ENCODE data around the gene ZNF692.
A peak's percentile ranks its signal among the peaks of the same experiment; 100 is the strongest.
"Not testable (repeated sequence)": the region's sequence is repeated elsewhere in the genome, so short reads cannot be mapped to it uniquely, and the experiment has no call there.

ZNF692 gene

DNA sequence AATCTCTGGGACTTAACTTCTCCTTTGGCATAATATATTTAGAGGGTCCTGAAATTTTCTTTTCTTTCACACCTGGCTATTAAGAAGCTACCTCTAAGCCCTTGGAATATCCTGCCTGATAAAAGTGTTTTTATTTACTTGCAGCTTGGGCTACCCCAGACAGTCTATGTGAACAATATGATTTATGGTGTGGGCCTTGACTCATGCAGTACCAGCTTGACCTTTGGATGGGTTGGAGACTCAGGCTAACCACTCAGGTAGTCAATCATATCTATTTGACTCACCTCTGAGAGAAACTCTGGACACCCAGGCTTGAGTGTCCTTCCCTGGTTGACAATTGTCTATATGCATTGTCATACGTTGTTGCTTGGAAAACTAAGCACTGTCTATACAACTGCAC lies 33.7 kb upstream of the ZNF692 start:
- H3K9ac ChIP-seq (ENCODE audit: low read length) = no peak overlapping the region
- H3K4me3 ChIP-seq (ENCODE audit: low read depth, low read length) = no peak overlapping the region
- no peaks in the 10 kb centered on the region for H3K27me3 ChIP-seq (ENCODE audit: control insufficient read depth, insufficient read depth, low read length)
- H3K36me3 ChIP-seq (ENCODE audit: control insufficient read depth, insufficient read depth, low read length) = no peaks in the 10 kb centered on the region
- H3K27ac ChIP-seq (ENCODE audit: low read depth, low read length) = no peak overlapping the region
- H3K9me3 ChIP-seq (ENCODE audit: control insufficient read depth, insufficient read depth, low read depth, low read length) = no peaks in the 10 kb centered on the region
- peaks cover 8% of the 10 kb centered on the region for H3K4me1 ChIP-seq (ENCODE audit: control insufficient read depth, insufficient read depth, low read length)

DNA sequence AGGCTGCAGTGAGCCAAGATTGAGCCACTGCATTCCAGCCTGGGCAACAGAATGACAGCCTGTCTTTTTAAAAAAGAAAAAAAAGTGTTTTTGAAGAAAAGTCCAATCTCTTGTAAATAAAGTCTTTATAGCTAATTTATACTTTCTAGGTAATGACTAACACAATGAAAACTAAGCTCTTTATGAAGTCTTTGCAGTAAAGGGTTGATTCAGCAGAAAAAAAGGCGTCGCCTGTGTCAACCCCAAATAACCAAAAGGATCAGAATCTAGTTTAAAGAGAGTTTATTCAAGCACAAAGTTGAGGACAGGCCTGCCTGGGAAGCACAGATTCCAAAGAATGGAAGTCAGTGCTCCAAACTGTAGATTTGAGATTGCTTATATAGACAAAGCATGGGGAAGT lies 32.9 kb upstream of the ZNF692 start:
- H3K4me3 ChIP-seq (ENCODE audit: low read depth, low read length) = no peak overlapping the region
- H3K9ac ChIP-seq (ENCODE audit: low read length) = no peak overlapping the region
- H3K4me1 ChIP-seq (ENCODE audit: control insufficient read depth, insufficient read depth, low read length) = peaks cover 4% of the 10 kb centered on the region
- H3K36me3 ChIP-seq (ENCODE audit: control insufficient read depth, insufficient read depth, low read length) = no peaks in the 10 kb centered on the region
- no peaks in the 10 kb centered on the region for H3K9me3 ChIP-seq (ENCODE audit: control insufficient read depth, insufficient read depth, low read depth, low read length)
- no peak overlapping the region for H3K27ac ChIP-seq (ENCODE audit: low read depth, low read length)
- H3K27me3 ChIP-seq (ENCODE audit: control insufficient read depth, insufficient read depth, low read length) = no peaks in the 10 kb centered on the region

DNA sequence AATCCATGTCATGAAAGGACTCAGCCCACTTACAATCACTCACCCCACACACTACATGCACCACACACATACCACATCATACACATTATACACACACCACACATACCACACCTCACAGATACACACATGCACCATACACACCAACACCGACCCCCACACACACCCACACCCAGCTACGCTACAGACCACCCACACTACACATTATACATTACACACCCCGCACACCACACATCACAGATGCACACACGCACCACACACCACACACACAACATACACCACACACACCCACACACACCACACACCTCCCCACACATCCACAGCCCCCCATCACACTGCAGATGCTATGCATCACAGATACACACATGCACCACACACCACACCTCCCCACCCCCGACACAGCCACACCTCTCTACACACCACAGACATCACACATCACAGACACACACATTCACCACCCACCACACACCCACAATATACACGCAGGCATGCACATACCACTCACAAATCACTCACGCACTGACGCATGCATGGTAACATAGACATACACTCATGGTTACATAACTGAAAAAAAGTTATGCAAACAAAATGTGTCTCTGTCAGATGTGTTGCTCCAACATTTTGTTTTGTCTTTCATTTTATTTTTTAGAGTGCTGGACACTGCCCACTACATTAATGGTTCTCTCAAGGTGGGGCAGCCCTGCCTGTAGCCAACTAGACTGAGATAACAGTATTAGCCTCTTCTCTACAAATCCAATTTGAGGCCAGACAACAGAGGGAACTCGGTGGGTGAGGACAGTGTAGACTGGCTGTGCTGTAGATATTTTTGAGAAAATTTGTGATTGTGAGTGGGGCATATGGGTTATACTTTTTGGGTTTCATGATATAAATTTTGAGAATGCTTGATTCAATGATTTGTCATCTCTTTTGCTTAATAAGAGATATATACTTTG lies 31.9 kb upstream of the ZNF692 start:
- Histone ChIP-seq H3K27me3 (ENCODE audit: control insufficient read depth, insufficient read depth, low read length) (no peaks in the 10 kb centered on the region), H3K9me3 (ENCODE audit: control insufficient read depth, insufficient read depth, low read depth, low read length) (no peaks in the 10 kb centered on the region), H3K27ac (ENCODE audit: low read depth, low read length) (no peak overlapping the region), H3K36me3 (ENCODE audit: control insufficient read depth, insufficient read depth, low read length) (no peaks in the 10 kb centered on the region), H3K4me3 (ENCODE audit: low read depth, low read length) (no peak overlapping the region), H3K4me1 (ENCODE audit: control insufficient read depth, insufficient read depth, low read length) (peaks cover 12% of the 10 kb centered on the region), H3K9ac (ENCODE audit: low read length) (no peak overlapping the region)

DNA sequence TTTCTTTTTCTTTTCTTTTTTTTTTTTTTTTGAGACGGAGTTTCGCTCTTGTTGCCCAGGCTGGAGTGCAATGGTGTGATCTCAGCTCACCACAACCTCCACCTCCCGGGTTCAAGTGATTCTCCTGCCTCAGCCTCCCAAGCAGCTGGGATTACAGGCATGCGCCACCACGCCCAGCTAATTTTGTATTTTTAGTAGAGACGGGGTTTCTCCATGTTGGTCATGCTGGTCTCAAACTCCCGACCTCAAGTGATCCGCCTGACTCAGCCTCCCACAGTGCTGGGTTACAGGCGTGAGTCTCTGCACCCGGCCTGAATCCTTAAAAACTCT lies 31.0 kb upstream of the ZNF692 start:
- H3K27me3 ChIP-seq (ENCODE audit: control insufficient read depth, insufficient read depth, low read length); H3K4me3 ChIP-seq (ENCODE audit: low read depth, low read length); H3K9ac ChIP-seq (ENCODE audit: low read length); H3K36me3 ChIP-seq (ENCODE audit: control insufficient read depth, insufficient read depth, low read length); H3K9me3 ChIP-seq (ENCODE audit: control insufficient read depth, insufficient read depth, low read depth, low read length); H3K27ac ChIP-seq (ENCODE audit: low read depth, low read length): not testable (repeated sequence)
- peaks cover 16% of the 10 kb centered on the region for H3K4me1 ChIP-seq (ENCODE audit: control insufficient read depth, insufficient read depth, low read length)

DNA sequence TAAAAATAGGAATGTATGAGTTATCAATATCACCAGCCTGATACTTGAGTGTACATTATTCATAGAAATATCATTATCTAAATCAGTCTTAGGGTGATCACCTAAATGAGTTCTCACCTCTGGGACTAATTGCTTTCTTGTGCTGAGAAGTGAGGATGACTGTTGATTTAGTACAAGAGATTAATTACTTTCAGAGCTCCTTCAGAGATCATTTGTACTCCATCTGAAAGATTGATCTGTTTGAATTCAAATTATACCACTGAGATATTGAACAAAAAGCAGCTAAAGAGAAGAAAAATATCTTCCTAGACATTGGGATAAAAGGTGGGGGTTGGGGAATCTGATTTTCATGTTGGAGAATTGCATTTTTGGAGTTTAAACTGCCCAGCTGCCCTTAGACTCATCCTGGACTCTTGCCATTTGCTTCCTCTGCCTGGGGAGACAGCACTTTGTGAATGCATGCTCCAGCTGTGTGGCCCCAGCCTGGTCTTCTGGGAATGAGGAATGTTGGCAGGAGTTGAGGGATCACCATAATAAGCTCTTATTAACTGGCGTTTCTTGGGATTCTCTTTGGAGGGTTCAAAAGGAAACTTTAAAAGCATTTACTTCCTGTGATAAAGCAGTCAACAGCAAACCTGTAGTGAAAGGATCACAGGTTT lies 27.5 kb upstream of the ZNF692 start:
- Histone ChIP-seq H3K27ac (ENCODE audit: low read depth, low read length) (no peak overlapping the region), H3K36me3 (ENCODE audit: control insufficient read depth, insufficient read depth, low read length) (no peaks in the 10 kb centered on the region)

DNA sequence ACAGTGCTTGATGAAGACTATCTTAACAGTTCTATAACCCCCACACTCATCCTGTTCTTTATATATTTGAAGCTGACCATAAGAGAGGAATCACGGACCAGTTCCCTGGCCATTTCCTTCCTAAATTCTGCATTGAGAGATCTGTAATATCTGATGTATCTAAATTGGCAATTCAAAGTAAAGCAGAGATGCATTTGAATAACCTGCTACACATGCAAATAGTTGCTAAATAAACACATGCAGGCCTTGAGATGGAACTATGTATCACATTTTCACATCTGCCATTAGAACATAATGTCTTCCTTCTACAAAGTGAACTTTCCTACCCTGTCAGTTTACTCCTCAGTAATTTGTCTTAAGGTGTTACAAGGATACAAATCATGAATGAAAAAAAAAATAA lies 26.8 kb upstream of the ZNF692 start:
- H3K27ac ChIP-seq (ENCODE audit: low read depth, low read length) = no peak overlapping the region

More for the DNA sequence above, 27.5 kb upstream of the ZNF692 start:
- H3K9me3 ChIP-seq (ENCODE audit: control insufficient read depth, insufficient read depth, low read depth, low read length) = no peaks in the 10 kb centered on the region
- no peak overlapping the region for H3K4me3 ChIP-seq (ENCODE audit: low read depth, low read length)
- no peaks in the 10 kb centered on the region for H3K27me3 ChIP-seq (ENCODE audit: control insufficient read depth, insufficient read depth, low read length)
- peaks cover 16% of the 10 kb centered on the region for H3K4me1 ChIP-seq (ENCODE audit: control insufficient read depth, insufficient read depth, low read length)
- no peak overlapping the region for H3K9ac ChIP-seq (ENCODE audit: low read length)

DNA sequence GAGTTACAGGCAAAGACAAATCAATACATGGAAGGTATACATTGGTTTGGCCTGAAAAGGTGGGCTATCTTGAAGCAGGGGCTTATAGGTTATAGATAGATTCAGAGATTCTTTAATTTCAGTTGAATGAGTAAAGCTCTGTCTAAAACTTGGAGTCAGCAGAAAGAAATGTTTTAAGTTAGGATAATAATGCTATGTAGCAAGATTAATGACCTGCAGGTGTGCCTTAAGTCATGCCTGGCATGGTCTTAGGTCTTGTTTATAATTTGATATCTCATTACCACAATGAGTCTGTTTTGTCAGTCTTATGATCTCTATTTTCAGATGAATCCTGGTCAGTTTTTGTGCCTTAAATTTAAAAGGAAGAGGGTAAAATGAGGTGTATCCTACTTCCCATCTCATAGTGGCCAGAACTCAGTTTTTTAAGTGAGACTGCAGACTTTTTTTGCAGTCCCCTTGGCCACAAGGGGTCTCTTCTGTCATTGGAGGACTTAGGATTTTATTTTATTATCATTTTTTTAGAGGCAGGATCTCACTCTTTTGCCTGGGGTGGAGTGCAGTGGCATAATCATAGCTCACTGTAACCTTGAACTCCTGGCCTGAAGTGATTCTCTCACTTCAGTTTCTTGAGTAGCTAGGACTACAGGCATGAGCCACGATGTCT lies 25.9 kb upstream of the ZNF692 start:
- H3K4me3 ChIP-seq (ENCODE audit: low read depth, low read length) = no peak overlapping the region
- H3K9me3 ChIP-seq (ENCODE audit: control insufficient read depth, insufficient read depth, low read depth, low read length) = no peaks in the 10 kb centered on the region
- H3K4me1 ChIP-seq (ENCODE audit: control insufficient read depth, insufficient read depth, low read length) = peaks cover 16% of the 10 kb centered on the region
- H3K9ac ChIP-seq (ENCODE audit: low read length) = no peak overlapping the region
- no peaks in the 10 kb centered on the region for H3K27me3 ChIP-seq (ENCODE audit: control insufficient read depth, insufficient read depth, low read length)
- no peak overlapping the region for H3K27ac ChIP-seq (ENCODE audit: low read depth, low read length)
- H3K36me3 ChIP-seq (ENCODE audit: control insufficient read depth, insufficient read depth, low read length) = no peaks in the 10 kb centered on the region

More for the DNA sequence above, 26.8 kb upstream of the ZNF692 start:
- Histone ChIP-seq H3K4me1 (ENCODE audit: control insufficient read depth, insufficient read depth, low read length) (peaks cover 16% of the 10 kb centered on the region), H3K4me3 (ENCODE audit: low read depth, low read length) (no peak overlapping the region), H3K9me3 (ENCODE audit: control insufficient read depth, insufficient read depth, low read depth, low read length) (no peaks in the 10 kb centered on the region), H3K9ac (ENCODE audit: low read length) (no peak overlapping the region), H3K27me3 (ENCODE audit: control insufficient read depth, insufficient read depth, low read length) (no peaks in the 10 kb centered on the region), H3K36me3 (ENCODE audit: control insufficient read depth, insufficient read depth, low read length) (no peaks in the 10 kb centered on the region)

DNA sequence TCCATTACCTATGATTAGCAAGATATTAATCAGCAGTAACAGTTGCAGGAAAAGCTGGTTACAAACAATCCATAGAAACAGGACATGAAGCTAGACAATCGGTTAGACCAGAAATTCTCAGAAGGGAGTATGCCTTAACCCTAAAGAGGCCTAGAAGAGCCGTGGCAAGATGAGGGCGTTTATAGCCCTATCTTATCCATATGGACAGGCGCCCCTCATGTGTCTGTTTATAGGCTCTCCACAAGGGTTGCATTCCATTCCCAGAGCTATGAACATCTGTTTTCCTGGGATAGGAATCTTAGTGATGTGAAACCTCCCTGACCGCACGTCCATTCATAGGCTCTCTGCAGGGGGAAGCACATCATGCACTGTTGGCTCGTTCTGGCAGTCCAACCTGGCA lies 23.5 kb upstream of the ZNF692 start:
- H3K27me3 ChIP-seq (ENCODE audit: control insufficient read depth, insufficient read depth, low read length); H3K9me3 ChIP-seq (ENCODE audit: control insufficient read depth, insufficient read depth, low read depth, low read length); H3K9ac ChIP-seq (ENCODE audit: low read length); H3K4me3 ChIP-seq (ENCODE audit: low read depth, low read length); H3K27ac ChIP-seq (ENCODE audit: low read depth, low read length); H3K36me3 ChIP-seq (ENCODE audit: control insufficient read depth, insufficient read depth, low read length): not testable (repeated sequence)
- peaks cover 13% of the 10 kb centered on the region for H3K4me1 ChIP-seq (ENCODE audit: control insufficient read depth, insufficient read depth, low read length)

DNA sequence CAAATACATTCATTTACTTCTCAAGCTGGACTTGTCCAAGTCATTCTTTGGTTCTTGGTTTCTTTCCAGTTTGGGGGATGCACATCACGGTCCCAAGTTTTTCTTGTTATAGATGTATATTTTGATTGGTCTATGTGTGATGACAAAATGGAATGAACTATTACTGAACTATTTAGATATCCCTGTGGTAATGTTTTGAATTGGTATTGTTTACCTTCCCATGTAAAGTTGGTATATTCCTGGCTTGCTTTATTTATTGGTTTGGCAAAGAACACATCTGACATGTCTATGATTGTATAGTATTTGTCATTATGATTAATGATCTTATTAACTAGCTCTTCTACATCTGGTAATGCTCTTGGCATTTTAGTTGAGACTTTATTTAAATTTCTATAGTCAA lies 22.4 kb upstream of the ZNF692 start:
- Histone ChIP-seq H3K36me3 (ENCODE audit: control insufficient read depth, insufficient read depth, low read length) (no peaks in the 10 kb centered on the region), H3K4me3 (ENCODE audit: low read depth, low read length) (no peak overlapping the region), H3K9me3 (ENCODE audit: control insufficient read depth, insufficient read depth, low read depth, low read length) (no peaks in the 10 kb centered on the region), H3K9ac (ENCODE audit: low read length) (no peak overlapping the region), H3K4me1 (ENCODE audit: control insufficient read depth, insufficient read depth, low read length) (peaks cover 7% of the 10 kb centered on the region), H3K27ac (ENCODE audit: low read depth, low read length) (no peak overlapping the region), H3K27me3 (ENCODE audit: control insufficient read depth, insufficient read depth, low read length) (no peaks in the 10 kb centered on the region)

DNA sequence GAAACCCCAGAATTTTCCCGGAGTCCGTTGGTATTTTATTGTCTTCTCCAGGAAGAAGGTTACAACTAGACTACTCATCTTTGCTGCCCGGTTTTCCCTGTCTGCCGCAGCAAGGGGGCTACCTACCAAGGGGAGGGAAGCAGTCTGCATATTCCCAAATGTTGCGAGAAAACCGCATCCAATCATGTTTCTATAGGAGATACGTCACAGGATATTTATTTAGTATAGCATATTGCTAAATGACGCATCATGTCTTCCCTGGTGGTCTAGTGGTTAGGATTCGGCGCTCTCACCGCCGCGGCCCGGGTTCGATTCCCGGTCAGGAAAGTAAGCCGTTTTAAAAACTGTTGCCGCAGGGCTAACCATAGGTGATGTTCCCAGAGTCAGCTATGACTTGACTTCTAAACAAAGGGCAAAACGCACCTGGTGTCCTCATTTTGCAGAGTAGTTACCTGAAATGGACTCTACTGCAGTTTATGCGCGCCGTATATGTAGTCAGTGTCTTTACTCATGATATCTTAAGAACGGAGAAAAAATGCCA lies 15.2 kb upstream of the ZNF692 start:
- Histone ChIP-seq H3K27ac (ENCODE audit: low read depth, low read length) (no peak overlapping the region), H3K27me3 (ENCODE audit: control insufficient read depth, insufficient read depth, low read length) (no peaks in the 10 kb centered on the region), H3K4me1 (ENCODE audit: control insufficient read depth, insufficient read depth, low read length) (no peaks in the 10 kb centered on the region), H3K4me3 (ENCODE audit: low read depth, low read length) (peak overlapping the region; percentile 79), H3K9ac (ENCODE audit: low read length) (peak overlapping the region; percentile 53), H3K36me3 (ENCODE audit: control insufficient read depth, insufficient read depth, low read length) (no peaks in the 10 kb centered on the region), H3K9me3 (ENCODE audit: control insufficient read depth, insufficient read depth, low read depth, low read length) (no peaks in the 10 kb centered on the region)

Measured in HUES6 (cell line).